Natural killer cell treated with Interleukin-12 subunit alpha and Interleukin-12 subunit beta and Interleukin-15 and Interleukin-18, amount 100 ng/mL, for 72 hours (primary cell): ENCODE measurements around the gene MMAB. TPM values are rescaled to one million over a fixed set of nuclear protein-coding genes. Genes with fewer than 3 reads are reported as not detected.
"Not testable (repeated sequence)": the region's sequence is repeated elsewhere in the genome, so short reads cannot be mapped to it uniquely, and the experiment has no call there.

Experiments used
- ATAC-seq, 2 donors: fragments of 150-1000 bp; cut with Tn5 transposase in 1 of 2; sonication (Bioruptor Pico), chemical (Tn5 transposase) in 1 of 2; 2 replicates each; pipeline ENCODE4 v1.10.0; 2021
- DNase-seq: peaks from one replicate; pipeline ENCODE4 v3.0.0; 2022; ENCODE audit warnings: low spot score
- H3K27ac Mint-ChIP-seq, 2 donors: 1 replicate in 1 of 2; 2 replicates in 1 of 2; pipeline ENCODE4 v1.8.0; 2022; ENCODE audit warnings: mixed read lengths in 2 of 2, mild to moderate bottlenecking in 1 of 2, moderate library complexity in 1 of 2
- H3K27me3 Mint-ChIP-seq, 2 donors: 1 replicate in 1 of 2; 2 replicates in 1 of 2; pipeline ENCODE4 v1.8.0; 2022; ENCODE audit warnings: mixed read lengths in 2 of 2
- H3K36me3 Mint-ChIP-seq: one replicate; pipeline ENCODE4 v1.8.0; 2022; ENCODE audit warnings: mixed read lengths
- H3K4me1 Mint-ChIP-seq, 2 donors: 1 replicate in 1 of 2; 2 replicates in 1 of 2; pipeline ENCODE4 v1.8.0; 2022; ENCODE audit warnings: low read depth in 2 of 2, mixed read lengths in 2 of 2, mild to moderate bottlenecking in 1 of 2
- H3K4me3 Mint-ChIP-seq: one replicate; pipeline ENCODE4 v1.8.0; 2022; ENCODE audit warnings: mixed read lengths
- H3K9me3 Mint-ChIP-seq: 2 replicates; pipeline ENCODE4 v1.8.0; 2022; ENCODE audit warnings: mixed read lengths
- total RNA-seq, 2 donors: library from RNA; stranded (reverse); gene quantifications; one replicate each; pipeline ENCODE4 v1.2.3, GENCODE V29; 2022

MMAB gene
- total RNA-seq, 2 donors from 2014 or later, result 36.4 to 40.2 TPM

DNA sequence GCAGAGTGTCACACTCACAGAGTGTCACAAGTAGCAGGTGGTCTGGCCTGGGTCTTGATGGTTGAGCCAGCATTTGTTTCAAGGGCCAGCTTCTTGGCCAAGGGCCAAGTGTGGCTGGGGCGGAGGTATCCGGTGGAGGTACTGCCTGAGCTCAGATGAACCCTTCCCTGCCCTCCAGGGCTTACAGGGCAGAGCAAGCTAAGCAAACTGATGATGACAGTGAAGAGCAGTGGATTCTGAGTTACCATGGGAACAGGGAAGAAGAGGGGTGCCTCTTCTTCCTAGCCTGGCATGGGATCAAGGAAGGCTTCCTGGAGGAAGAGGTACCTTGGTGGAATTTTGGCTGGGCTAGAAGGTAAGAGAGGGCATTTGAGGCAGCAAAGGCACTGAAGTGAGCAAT, 36.0 kb upstream of the MMAB start:
- no peak for DNase-seq
- no peaks in the 10 kb centered on the region for H3K36me3 Mint-ChIP-seq
- peaks cover 0 to 11% of the 10 kb centered on the region in 2 donors for H3K27me3 Mint-ChIP-seq
- H3K4me3 Mint-ChIP-seq, result no peak overlapping the region
- H3K9me3 Mint-ChIP-seq, result no peaks in the 10 kb centered on the region
- ATAC-seq, result no peak
- H3K4me1 Mint-ChIP-seq, result peaks cover 0 to 4% of the 10 kb centered on the region in 2 donors
- H3K27ac Mint-ChIP-seq, result no peak overlapping the region

DNA sequence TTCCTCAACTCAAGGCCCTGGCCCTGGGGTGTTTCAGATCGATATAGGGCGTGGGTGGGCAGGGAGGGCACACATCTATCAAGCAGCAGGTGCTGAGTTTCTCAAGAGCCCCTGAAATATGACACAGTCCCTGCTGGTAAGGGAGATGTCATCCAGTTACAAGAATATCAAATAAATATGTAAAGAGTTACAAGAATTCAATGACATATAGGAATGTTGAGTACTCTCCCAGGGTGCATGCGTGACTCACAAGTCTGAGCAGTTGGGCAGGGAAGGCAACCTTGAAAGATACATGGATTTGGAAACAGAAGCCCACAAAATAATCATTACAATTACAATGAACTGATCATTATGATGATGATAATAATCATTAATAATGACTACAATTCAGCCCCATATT, 35.5 kb upstream of the MMAB start:
- no peak overlapping the region for H3K4me3 Mint-ChIP-seq
- DNase-seq (no peak), ATAC-seq (no peak)
- no peaks in the 10 kb centered on the region for H3K36me3 Mint-ChIP-seq
- no peak overlapping the region for H3K27ac Mint-ChIP-seq
- peaks cover 0 to 11% of the 10 kb centered on the region in 2 donors for H3K27me3 Mint-ChIP-seq
- H3K9me3 Mint-ChIP-seq, result no peaks in the 10 kb centered on the region
- H3K4me1 Mint-ChIP-seq, result peaks cover 0 to 8% of the 10 kb centered on the region in 2 donors

DNA sequence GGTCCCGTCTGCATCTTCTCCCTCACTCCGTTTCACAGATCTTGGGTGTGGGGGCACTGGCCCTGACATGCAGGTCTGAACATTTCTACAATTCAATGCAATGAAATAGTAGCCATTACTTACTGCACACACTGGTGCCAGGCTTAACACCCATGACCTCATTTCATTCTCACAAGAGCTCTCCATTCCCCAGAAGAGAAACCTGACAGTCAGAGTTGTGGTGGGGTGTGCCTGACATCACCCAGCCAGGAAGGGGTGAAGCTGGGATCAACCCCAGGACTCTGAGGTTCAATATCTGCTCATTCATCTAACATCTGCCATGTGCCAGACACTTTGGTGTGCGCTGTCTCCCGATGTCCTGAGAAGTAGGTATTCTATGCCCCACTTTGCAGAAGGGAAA, 35.0 kb upstream of the MMAB start:
- H3K4me3 Mint-ChIP-seq, result no peak overlapping the region
- ATAC-seq, result no peak
- H3K36me3 Mint-ChIP-seq, result no peaks in the 10 kb centered on the region
- peaks cover 0 to 8% of the 10 kb centered on the region in 2 donors for H3K4me1 Mint-ChIP-seq
- no peak overlapping the region for H3K27ac Mint-ChIP-seq
- DNase-seq, result no peak
- peaks cover 0 to 11% of the 10 kb centered on the region in 2 donors for H3K27me3 Mint-ChIP-seq
- no peaks in the 10 kb centered on the region for H3K9me3 Mint-ChIP-seq

DNA sequence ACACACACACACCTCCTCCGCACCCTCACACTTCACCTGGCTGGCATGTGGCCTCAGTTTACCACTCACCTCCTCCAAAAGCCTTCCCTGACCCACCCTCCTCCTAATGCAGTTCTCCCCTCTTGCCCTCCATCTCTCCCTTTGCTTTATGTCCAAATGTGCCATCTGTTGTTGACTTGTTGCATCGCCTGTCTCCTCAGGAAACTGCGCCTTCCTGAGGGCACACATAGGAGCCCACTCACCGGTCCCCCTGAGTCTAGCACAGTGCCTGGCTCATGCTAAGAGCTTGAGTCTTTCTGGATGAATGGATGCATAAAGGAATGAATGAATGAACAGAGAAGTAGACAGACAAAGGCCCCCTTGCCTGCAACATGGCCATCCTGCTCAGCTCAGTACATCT, 34.3 kb upstream of the MMAB start:
- ATAC-seq (no peak), DNase-seq (no peak)
- Mint-ChIP-seq H3K4me3 (no peak overlapping the region), H3K27ac (no peak overlapping the region), H3K4me1 (peaks cover 0 to 8% of the 10 kb centered on the region in 2 donors), H3K36me3 (no peaks in the 10 kb centered on the region), H3K27me3 (peaks cover 0 to 11% of the 10 kb centered on the region in 2 donors), H3K9me3 (no peaks in the 10 kb centered on the region)

DNA sequence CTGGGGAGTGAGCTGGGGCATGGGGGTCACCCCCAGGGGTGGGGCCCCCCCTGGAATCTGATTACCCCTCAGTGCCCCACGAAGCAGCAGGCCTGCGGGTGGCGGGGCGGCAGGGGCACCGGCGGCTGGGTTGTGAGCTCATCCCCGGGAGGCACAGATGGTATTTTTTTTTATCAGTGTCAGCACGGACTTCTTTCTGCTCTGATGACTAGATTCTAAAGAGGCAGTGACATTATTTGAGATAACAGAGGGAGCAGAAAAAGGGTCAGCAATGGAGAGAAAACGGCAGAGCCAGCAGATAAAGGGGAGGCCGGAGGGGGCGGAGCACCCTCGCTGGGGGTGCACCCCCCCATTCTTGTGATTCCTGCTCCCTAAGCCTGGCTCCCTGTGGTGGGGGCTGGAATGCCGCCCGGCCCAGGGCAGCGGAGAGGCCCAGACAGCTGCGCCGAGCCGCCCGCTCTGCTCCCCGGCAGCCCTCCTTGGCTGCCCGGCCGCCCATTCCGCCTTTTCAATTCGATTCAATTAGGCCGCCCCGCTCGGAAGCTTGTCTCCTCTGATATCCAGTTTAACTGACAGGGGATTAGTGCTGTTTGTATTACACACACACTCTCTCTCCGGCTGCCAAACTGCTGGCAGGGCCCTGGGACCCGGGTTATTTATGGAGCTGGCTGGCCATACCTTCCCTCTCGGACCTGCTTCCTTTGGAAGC, 33.2 kb upstream of the MMAB start:
- no peaks in the 10 kb centered on the region for H3K36me3 Mint-ChIP-seq
- no peak for ATAC-seq
- H3K4me3 Mint-ChIP-seq, result no peak overlapping the region
- peaks cover 0 to 11% of the 10 kb centered on the region in 2 donors for H3K27me3 Mint-ChIP-seq
- H3K4me1 Mint-ChIP-seq, result peaks cover 0 to 8% of the 10 kb centered on the region in 2 donors
- H3K9me3 Mint-ChIP-seq, result no peaks in the 10 kb centered on the region
- no peak overlapping the region for H3K27ac Mint-ChIP-seq
- DNase-seq, result no peak

DNA sequence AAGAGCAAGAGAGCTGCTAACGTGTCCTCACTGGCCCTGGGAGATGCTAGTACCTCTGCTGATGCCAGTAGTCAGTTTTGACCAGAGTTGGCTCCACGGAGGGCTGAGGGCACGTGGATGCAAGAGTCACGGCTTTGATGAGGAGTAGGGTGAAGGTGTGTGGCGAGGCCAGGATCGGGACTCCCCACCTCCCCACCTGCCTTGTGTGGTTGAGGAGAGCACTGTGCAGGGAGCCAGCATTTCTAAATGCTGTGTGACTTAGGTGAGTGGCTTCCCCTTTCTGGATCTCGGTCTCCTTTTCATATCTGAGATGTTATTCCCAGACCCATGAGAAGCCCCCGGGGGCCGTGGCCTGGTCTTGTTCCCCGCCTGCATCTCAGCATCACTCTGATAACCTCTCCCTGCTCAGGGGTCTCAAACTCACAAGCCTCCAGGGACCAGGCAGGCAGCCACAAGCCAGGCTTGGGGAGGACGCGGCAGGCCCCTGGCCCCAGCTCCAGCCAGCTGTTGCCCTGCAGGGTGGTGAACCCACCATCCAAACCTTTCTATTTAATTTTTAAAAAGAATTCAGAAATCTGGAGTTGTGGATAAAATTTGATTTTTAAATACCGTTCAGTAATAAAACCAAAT, 32.4 kb upstream of the MMAB start:
- Mint-ChIP-seq H3K27ac (no peak overlapping the region), H3K9me3 (no peaks in the 10 kb centered on the region), H3K4me3 (no peak overlapping the region), H3K27me3 (peaks cover 0 to 11% of the 10 kb centered on the region in 2 donors), H3K36me3 (no peaks in the 10 kb centered on the region), H3K4me1 (peaks cover 0 to 8% of the 10 kb centered on the region in 2 donors)
- DNase-seq, result no peak
- no peak for ATAC-seq

DNA sequence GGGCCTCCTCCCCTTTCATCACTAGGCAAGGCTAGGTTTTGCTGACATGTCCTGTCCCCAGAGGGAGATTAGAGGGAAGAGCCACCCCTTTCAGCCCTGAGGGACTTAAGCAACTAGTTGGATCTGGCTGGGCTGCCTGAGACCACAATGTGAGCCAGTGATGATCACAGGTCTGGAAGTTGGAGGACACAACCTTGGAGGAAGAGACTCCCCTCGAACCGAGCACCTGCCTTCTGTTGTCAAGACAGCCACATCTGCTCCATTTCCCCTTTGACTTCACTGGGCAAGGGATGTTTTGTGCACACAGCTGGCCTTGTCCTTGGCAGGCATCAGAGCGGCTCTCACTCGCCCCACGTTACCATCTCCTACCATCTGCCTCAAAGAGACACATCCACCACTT, 31.7 kb upstream of the MMAB start:
- Mint-ChIP-seq H3K27ac (no peak overlapping the region), H3K9me3 (no peaks in the 10 kb centered on the region), H3K4me1 (peaks cover 0 to 8% of the 10 kb centered on the region in 2 donors), H3K27me3 (peaks cover 0 to 11% of the 10 kb centered on the region in 2 donors), H3K36me3 (no peaks in the 10 kb centered on the region), H3K4me3 (no peak overlapping the region)
- ATAC-seq (no peak), DNase-seq (no peak)

DNA sequence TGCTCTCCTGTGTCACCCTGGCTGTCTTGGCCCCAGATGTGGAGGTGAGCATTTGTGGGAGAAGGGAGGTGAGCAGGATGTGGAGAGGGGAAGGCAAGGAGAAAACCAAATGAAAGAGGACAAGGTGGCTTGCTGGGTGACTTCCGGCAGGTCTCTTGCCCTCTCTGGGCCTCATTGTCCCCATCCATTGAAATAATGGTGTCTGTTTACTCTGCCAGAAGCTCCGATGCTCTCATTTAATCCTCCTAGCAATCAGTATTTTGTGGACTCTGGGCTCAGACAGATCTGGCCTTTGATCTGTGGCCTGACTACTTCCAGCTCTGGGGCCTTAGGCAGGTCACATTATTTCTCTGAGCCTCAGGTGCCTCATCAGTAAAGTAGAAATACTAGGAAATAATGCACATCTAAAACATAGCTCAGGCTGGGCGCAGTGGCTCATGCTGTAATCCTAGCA, 30.9 kb upstream of the MMAB start:
- H3K4me1 Mint-ChIP-seq, result peaks cover 0 to 8% of the 10 kb centered on the region in 2 donors
- H3K4me3 Mint-ChIP-seq, result no peak overlapping the region
- H3K9me3 Mint-ChIP-seq, result no peaks in the 10 kb centered on the region
- no peak overlapping the region for H3K27ac Mint-ChIP-seq
- peaks cover 0 to 9% of the 10 kb centered on the region in 2 donors for H3K27me3 Mint-ChIP-seq
- no peaks in the 10 kb centered on the region for H3K36me3 Mint-ChIP-seq
- no peak for DNase-seq
- ATAC-seq, result no peak

DNA sequence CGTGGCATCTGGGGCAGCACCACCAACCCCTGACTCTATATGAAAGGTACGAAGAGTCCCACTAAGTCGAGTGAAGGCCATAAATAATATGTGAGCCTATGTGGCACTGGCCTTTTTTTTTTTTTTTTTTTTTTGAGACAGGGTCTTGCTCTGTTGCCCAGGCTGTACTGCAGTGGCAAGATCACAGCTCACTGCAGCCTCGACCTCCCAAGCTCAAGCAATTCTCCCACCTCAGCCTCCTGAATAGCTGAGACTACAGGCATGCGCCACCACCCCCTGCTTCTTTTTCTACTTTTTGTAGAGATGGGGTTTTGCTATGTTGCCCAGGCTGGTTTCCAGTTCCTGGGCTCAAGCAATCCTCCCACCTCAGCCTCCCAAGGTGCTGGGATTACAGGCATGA, 28.8 kb upstream of the MMAB start:
- H3K36me3 Mint-ChIP-seq, H3K9me3 Mint-ChIP-seq, ATAC-seq, DNase-seq, H3K27ac Mint-ChIP-seq, H3K27me3 Mint-ChIP-seq, H3K4me3 Mint-ChIP-seq: not testable (repeated sequence)
- H3K4me1 Mint-ChIP-seq, result peaks cover 8 to 12% of the 10 kb centered on the region in 2 donors

DNA sequence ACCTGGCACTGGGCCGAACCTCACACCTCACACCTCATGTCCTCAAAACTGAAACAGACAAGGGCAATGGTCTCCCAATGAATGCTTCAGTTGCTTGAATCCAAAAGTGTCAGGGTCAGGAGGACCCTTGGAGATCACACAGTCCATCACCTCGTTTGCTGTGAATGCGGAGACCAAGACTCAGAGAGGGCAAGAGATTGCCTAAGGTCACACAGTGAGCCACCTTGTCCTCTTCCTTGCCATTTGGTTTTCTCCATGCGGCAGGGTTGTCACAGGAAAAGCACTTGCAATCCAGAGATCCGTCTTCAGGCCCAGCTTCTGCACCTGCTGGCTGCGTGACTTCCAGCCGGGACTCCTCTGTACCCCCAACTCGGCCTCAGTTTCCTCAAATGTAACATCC, 28.3 kb upstream of the MMAB start:
- DNase-seq, result no peak
- Mint-ChIP-seq H3K27ac (no peak overlapping the region), H3K27me3 (peaks cover 0 to 2% of the 10 kb centered on the region in 2 donors), H3K4me3 (no peak overlapping the region), H3K9me3 (no peaks in the 10 kb centered on the region), H3K36me3 (no peaks in the 10 kb centered on the region), H3K4me1 (peaks cover 8 to 12% of the 10 kb centered on the region in 2 donors)
- ATAC-seq, result no peak

DNA sequence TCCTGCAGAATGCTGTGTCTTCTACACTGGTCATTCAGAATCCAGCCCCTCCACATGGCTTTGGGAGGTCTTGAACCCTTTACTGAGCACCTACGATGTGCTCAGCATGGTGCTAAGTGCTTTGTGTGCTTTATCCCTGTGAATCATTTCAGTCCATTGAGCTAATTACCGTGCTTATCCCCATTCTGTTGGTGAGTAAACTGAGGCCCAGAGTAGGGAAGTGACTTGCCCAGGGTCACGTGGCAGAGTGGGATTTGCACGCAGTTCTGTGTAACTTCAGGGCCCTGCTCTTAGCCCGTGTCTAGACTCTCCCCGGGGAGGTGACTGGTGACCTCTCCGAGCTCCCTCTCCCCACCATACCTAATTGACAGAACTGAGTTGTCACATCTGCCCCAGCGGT, 27.7 kb upstream of the MMAB start:
- Mint-ChIP-seq H3K36me3 (no peaks in the 10 kb centered on the region), H3K4me3 (no peak overlapping the region), H3K27ac (no peak overlapping the region), H3K9me3 (no peaks in the 10 kb centered on the region), H3K27me3 (no peaks in the 10 kb centered on the region), H3K4me1 (peaks cover 8 to 12% of the 10 kb centered on the region in 2 donors)
- ATAC-seq (no peak), DNase-seq (no peak)

DNA sequence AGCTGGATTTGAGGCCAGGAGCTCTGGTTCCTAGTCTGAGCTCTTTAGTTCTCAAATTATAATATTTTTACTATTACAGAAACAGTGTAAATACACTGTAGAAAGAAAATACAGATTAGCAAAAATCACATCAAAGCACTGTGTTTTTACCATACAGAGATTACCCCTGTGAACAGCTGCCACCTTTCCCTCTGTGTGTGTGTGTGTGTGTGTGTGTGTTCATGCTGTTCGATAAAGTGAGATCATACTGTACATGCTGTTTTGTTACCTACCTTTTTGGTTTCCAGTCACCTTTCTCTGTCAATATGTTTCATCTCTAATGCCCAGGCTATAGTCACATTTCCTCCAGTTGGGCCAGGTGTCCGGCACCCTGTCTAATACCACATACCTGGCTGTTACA, 27.2 kb upstream of the MMAB start:
- DNase-seq, result no peak
- H3K4me3 Mint-ChIP-seq, result no peak overlapping the region
- H3K4me1 Mint-ChIP-seq, result peaks cover 12 to 17% of the 10 kb centered on the region in 2 donors
- ATAC-seq, result no peak
- H3K36me3 Mint-ChIP-seq, result no peaks in the 10 kb centered on the region
- H3K27me3 Mint-ChIP-seq, result no peaks in the 10 kb centered on the region
- H3K9me3 Mint-ChIP-seq, result no peaks in the 10 kb centered on the region
- no peak overlapping the region for H3K27ac Mint-ChIP-seq

DNA sequence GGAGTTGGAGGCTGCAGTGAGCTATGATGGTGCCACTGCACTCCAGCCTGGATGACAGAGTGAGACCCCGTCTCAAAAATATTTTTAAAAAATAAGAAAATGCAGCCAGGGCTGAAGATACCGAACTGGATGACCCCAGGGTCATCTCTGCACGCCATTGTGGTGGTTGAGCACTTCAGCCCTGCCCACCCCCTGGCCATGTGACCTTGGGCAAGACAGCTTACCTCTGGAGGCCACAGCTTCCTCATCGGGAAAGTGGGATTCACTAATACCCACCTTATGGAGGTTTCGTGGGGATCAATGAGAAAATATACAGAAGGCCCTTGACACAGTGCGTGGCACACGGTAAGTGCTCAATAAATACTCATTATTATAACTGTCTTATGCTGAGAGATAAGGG, 25.8 kb upstream of the MMAB start:
- Mint-ChIP-seq H3K9me3 (no peaks in the 10 kb centered on the region), H3K27me3 (no peaks in the 10 kb centered on the region), H3K36me3 (no peaks in the 10 kb centered on the region), H3K27ac (no peak overlapping the region), H3K4me3 (no peak overlapping the region), H3K4me1 (peaks cover 19 to 22% of the 10 kb centered on the region in 2 donors)
- ATAC-seq (no peak), DNase-seq (no peak)

DNA sequence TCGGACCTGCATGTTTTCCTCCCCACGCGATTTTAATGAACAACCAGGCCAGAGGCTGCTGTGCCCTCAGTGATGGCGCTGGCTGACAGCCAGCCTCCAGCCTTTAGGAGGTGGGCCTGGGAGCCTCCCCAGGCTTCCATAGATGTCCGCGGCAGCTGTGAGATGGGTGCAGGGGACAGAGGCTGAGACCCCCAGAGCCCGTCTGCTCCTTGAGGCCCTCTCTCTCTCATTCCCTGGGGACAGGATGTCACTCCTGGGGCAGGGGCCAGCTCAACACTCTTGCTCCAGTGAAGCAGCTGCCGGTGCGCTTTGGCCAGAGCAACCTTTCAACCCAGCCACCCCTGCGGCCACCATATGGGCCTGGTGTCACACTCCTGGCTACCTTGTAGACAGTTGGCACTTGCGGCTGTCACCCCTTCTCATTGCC, 25.1 kb upstream of the MMAB start:
- Mint-ChIP-seq H3K36me3 (no peaks in the 10 kb centered on the region), H3K9me3 (no peaks in the 10 kb centered on the region), H3K4me1 (peaks cover 19% of the 10 kb centered on the region in 2 donors), H3K27me3 (no peaks in the 10 kb centered on the region), H3K4me3 (no peak overlapping the region), H3K27ac (no peak overlapping the region)
- DNase-seq, result no peak
- ATAC-seq, result no peak
